Measurements from ENCODE around the gene ADAMTSL5. TPM values are rescaled to one million over a fixed set of nuclear protein-coding genes. Genes with fewer than 3 reads are reported as not detected.

Gene ADAMTSL5
- total RNA-seq, 4 donors from 2014 or later = 5.0 to 31.5 (median 25.2) TPM

GRCh38 chr19:1470305-1471009 lies 42.4 kb downstream of the ADAMTSL5 start:
- Histone ChIP-seq H3K4me1 (peaks cover 24 to 70% (median 57%) of the 10 kb centered on the region in 4 donors), H3K36me3 (peaks cover 0 to 11% (median 0%) of the 10 kb centered on the region in 3 donors), H3K27ac (peak overlapping the region in 1 of 4 donors; percentile 49), H3K27me3 (peaks cover 0 to 68% of the 10 kb centered on the region in 2 donors), H3K9me3 (no peaks in the 10 kb centered on the region), H3K4me3 (peak overlapping the region; percentile 16 to 56 (median 48))
- TF ChIP-seq CTCF (IDR thresholded peaks at IDR 0.05) (no peak), POLR2A (IDR thresholded peaks at IDR 0.05) (no peak)
- peak in 2 of 3 donors; percentile 74 to 84 for DNase-seq

GRCh38 chr19:1470055-1470304 lies 42.8 kb downstream of the ADAMTSL5 start:
- DNase-seq = no peak
- Histone ChIP-seq H3K27me3 (peaks cover 0 to 68% of the 10 kb centered on the region in 2 donors), H3K4me1 (peaks cover 24 to 74% (median 58%) of the 10 kb centered on the region in 4 donors), H3K36me3 (peaks cover 0 to 7% (median 0%) of the 10 kb centered on the region in 3 donors), H3K9me3 (no peaks in the 10 kb centered on the region), H3K27ac (no peak overlapping the region), H3K4me3 (peak overlapping the region; percentile 16 to 56 (median 48))
- no peak for TF ChIP-seq POLR2A (IDR thresholded peaks at IDR 0.05)
- no peak for TF ChIP-seq CTCF (IDR thresholded peaks at IDR 0.05)

GRCh38 chr19:1469255-1470054 lies 43.4 kb downstream of the ADAMTSL5 start:
- DNase-seq = no peak
- Histone ChIP-seq H3K27ac (no peak overlapping the region), H3K9me3 (no peaks in the 10 kb centered on the region), H3K36me3 (peaks cover 0 to 2% (median 0%) of the 10 kb centered on the region in 3 donors), H3K4me1 (peaks cover 24 to 75% (median 58%) of the 10 kb centered on the region in 4 donors), H3K4me3 (peak overlapping the region; percentile 16 to 56 (median 48)), H3K27me3 (peaks cover 0 to 68% of the 10 kb centered on the region in 2 donors)
- TF ChIP-seq POLR2A (IDR thresholded peaks at IDR 0.05) (no peak), CTCF (IDR thresholded peaks at IDR 0.05) (no peak)

- Histone ChIP-seq H3K27me3 (peaks cover 0 to 68% of the 10 kb centered on the region in 2 donors), H3K36me3 (no peaks in the 10 kb centered on the region), H3K4me3 (peak overlapping the region in 3 of 4 donors; percentile 48 to 56 (median 48)), H3K27ac (no peak overlapping the region), H3K9me3 (no peaks in the 10 kb centered on the region), H3K4me1 (peaks cover 24 to 75% (median 58%) of the 10 kb centered on the region in 4 donors)
- no peak for DNase-seq
- TF ChIP-seq CTCF (IDR thresholded peaks at IDR 0.05) = no peak
- no peak for TF ChIP-seq POLR2A (IDR thresholded peaks at IDR 0.05)
Observed at GRCh38 chr19:1468821-1469254, 44.0 kb downstream of the ADAMTSL5 start.

- TF ChIP-seq POLR2A (IDR thresholded peaks at IDR 0.05) (no peak), CTCF (IDR thresholded peaks at IDR 0.05) (no peak)
- Histone ChIP-seq H3K27me3 (peaks cover 0 to 68% of the 10 kb centered on the region in 2 donors), H3K36me3 (no peaks in the 10 kb centered on the region), H3K4me3 (peak overlapping the region in 3 of 4 donors; percentile 48 to 56 (median 48)), H3K4me1 (peaks cover 24 to 75% (median 58%) of the 10 kb centered on the region in 4 donors), H3K27ac (no peak overlapping the region), H3K9me3 (no peaks in the 10 kb centered on the region)
- no peak for DNase-seq
Observed at GRCh38 chr19:1468274-1468820, 44.5 kb downstream of the ADAMTSL5 start.
